CD4-positive, alpha-beta memory T cell (primary cell): ENCODE results near the gene SERPINE1. TPM values are rescaled to one million over a fixed set of nuclear protein-coding genes. Genes with fewer than 3 reads are reported as not detected.

Experiments used
- CTCF ChIA-PET: fragments of 350-600 bp; sonication (Branson Sonifier 250); formaldehyde crosslinking; loops from one replicate; lab custom pipeline; 2021; ENCODE audit warnings: inconsistent platforms; ENCODE audit not compliant: partially characterized antibody; lab: Charles Lee
- POLR2A ChIA-PET: fragments of 350-600 bp; sonication (Branson Sonifier 250); formaldehyde crosslinking; loops from one replicate; lab custom pipeline; 2021; ENCODE audit not compliant: partially characterized antibody; lab: Charles Lee
- DNase-seq, 5 donors: peaks; one replicate each; pipeline versions ENCODE4 v3.0.0 to v3.0.0-alpha.2; 2020 to 2022; ENCODE audit warnings: mixed read lengths in 1 of 5
- H3K27ac ChIP-seq: one replicate; pipeline ENCODE4 v1.7.0; 2013; ENCODE audit warnings: low read depth, low read length
- H3K27me3 ChIP-seq: 2 replicates; pipeline ENCODE4 v1.7.0; 2013; ENCODE audit warnings: mild to moderate bottlenecking, low read length, moderate library complexity; ENCODE audit not compliant: insufficient read depth
- H3K36me3 ChIP-seq: 2 replicates; pipeline ENCODE4 v1.7.0; 2013; ENCODE audit warnings: mild to moderate bottlenecking, low read length, moderate library complexity; ENCODE audit not compliant: insufficient read depth
- H3K4me1 ChIP-seq: 2 replicates; pipeline ENCODE4 v1.7.0; 2013; ENCODE audit warnings: mild to moderate bottlenecking, low read length, moderate library complexity; ENCODE audit not compliant: insufficient read depth
- H3K4me3 ChIP-seq, 2 donors: one replicate each; pipeline ENCODE4 v1.7.0; 2013; ENCODE audit warnings: low read length in 2 of 2, mild to moderate bottlenecking in 1 of 2
- H3K9me3 ChIP-seq, 2 donors: one replicate each; pipeline ENCODE4 v1.7.0; 2013; ENCODE audit warnings: low read length in 2 of 2, control low read depth in 1 of 2; ENCODE audit not compliant: control insufficient read depth in 1 of 2
- H3K27ac Mint-ChIP-seq, 7 donors: one replicate each; pipeline ENCODE4 v1.8.0; 2020 to 2021; ENCODE audit warnings: mixed read lengths in 7 of 7, mild to moderate bottlenecking in 6 of 7, inconsistent platforms in 3 of 7, moderate library complexity in 3 of 7
- H3K27me3 Mint-ChIP-seq, 2 donors: one replicate each; pipeline ENCODE4 v1.8.0; 2020 to 2021; ENCODE audit warnings: mixed read lengths in 2 of 2
- H3K36me3 Mint-ChIP-seq, 2 donors: one replicate each; pipeline ENCODE4 v1.8.0; 2020 to 2021; ENCODE audit warnings: mixed read lengths in 2 of 2, inconsistent platforms in 1 of 2, mild to moderate bottlenecking in 1 of 2
- H3K4me1 Mint-ChIP-seq, 4 donors: one replicate each; pipeline ENCODE4 v1.8.0; 2020 to 2021; ENCODE audit warnings: mixed read lengths in 4 of 4, mild to moderate bottlenecking in 1 of 4
- H3K4me3 Mint-ChIP-seq, 8 donors: one replicate each; pipeline ENCODE4 v1.8.0; 2020 to 2021; ENCODE audit warnings: mixed read lengths in 8 of 8, mild to moderate bottlenecking in 7 of 8, moderate library complexity in 6 of 8, inconsistent platforms in 3 of 8
- H3K9me3 Mint-ChIP-seq, 8 donors: one replicate each; pipeline ENCODE4 v1.8.0; 2020 to 2021; ENCODE audit warnings: mixed read lengths in 8 of 8, mild to moderate bottlenecking in 5 of 8, inconsistent platforms in 3 of 8, moderate library complexity in 1 of 8
- intact Hi-C: fragments of 100-400 bp; cut with micrococcal nuclease; formaldehyde crosslinking; loops from one replicate; pipeline ENCODE4 v1.15.1; 2023
- microRNA-seq: library from miRNA; unstranded; fragments of <30 nt; microRNA quantifications from one replicate; pipeline ENCODE4 v1.2.0, GENCODE V29; 2021; ENCODE audit warnings: borderline replicate concordance, borderline number of aligned reads, borderline microRNAs expressed, mixed read lengths
- polyA plus RNA-seq, 2 donors: library from polyadenylated mRNA; unstranded; fragments of 300-500 nt; fragmentation: Illumina TruSeq; gene quantifications; one replicate each; pipeline ENCODE4 v1.2.3, GENCODE V29; 2021
- total RNA-seq, 2 experiments: library from RNA; stranded (reverse); gene quantifications; one replicate each; pipeline ENCODE4 v1.2.3, GENCODE V29; 2021

The SERPINE1 gene
- total and polyA plus RNA-seq, 4 experiments from 2014 or later, result 0.11 to 0.20 TPM; not detected in 2

DNA sequence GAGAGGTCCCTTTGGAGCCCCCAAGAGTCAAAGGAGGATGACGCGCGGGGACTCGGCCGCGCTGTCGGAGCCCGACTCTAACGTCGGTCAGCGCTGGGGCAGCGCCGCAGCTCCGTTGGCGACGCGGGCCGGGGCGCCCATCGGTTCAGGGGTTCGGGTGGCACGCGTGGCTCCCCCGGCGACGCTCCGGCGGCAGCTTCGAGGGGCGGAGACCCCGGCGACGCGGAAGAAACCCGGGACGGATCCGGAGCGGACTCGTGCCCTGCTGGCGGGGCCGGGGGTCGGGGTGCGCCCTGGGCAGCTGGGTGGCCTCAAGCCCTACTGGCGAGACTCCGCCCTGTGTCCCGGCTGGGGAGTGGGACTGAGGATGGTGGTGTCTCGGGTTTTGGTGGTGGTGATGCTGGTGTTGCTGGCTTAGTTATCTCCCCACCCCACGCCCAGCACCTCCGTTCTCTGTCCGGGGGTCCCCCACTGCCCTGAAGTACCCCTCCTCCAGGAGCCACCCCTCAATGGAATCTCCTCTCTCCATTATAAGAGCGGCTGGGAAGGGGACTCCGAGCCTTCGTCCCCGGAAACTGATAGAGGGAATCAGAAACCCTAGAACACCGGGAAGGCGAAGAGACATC is 53.3 kb downstream of the SERPINE1 start, which contains the start of gene NAT16:
Gene NAT16 (minus strand): TSS at position 164 of the 626 bp plus-strand sequence. CDS start 5,486 bp downstream, outside the sequence.
- no peak for DNase-seq
- Histone ChIP-seq H3K27me3 (peaks cover 21% of the 10 kb centered on the region), H3K27ac (no peak within 1 kb of the TSS), H3K9me3 (no peaks in the 10 kb centered on the region), H3K4me1 (no peaks in the 10 kb centered on the region), H3K36me3 (no peaks in the 10 kb centered on the region), H3K4me3 (no peak within 1 kb of the TSS)
- H3K27me3 Mint-ChIP-seq, result peaks cover 49 to 62% of the 10 kb centered on the region in 2 donors
- peak within 1 kb of the TSS in 6 of 8 donors; percentile 51 to 82 (median 64) for H3K4me3 Mint-ChIP-seq
- CTCF ChIA-PET, result interaction anchor here (0.8 to 0.9 kb wide), 2 partner anchors 13 kb away, joined by 3 to 4 read pairs; no protein-coding TSS in a partner anchor
- H3K9me3 Mint-ChIP-seq, result peaks cover 0 to 2% (median 0%) of the 10 kb centered on the region in 8 donors
- POLR2A ChIA-PET, result no interaction called here
- intact Hi-C loops, result no loop called here
- H3K36me3 Mint-ChIP-seq, result no peaks in the 10 kb centered on the region
- H3K4me1 Mint-ChIP-seq, result peaks cover 3 to 17% (median 5%) of the 10 kb centered on the region in 4 donors
- peak within 1 kb of the TSS in 2 of 7 donors; percentile 17 to 72 for H3K27ac Mint-ChIP-seq

DNA sequence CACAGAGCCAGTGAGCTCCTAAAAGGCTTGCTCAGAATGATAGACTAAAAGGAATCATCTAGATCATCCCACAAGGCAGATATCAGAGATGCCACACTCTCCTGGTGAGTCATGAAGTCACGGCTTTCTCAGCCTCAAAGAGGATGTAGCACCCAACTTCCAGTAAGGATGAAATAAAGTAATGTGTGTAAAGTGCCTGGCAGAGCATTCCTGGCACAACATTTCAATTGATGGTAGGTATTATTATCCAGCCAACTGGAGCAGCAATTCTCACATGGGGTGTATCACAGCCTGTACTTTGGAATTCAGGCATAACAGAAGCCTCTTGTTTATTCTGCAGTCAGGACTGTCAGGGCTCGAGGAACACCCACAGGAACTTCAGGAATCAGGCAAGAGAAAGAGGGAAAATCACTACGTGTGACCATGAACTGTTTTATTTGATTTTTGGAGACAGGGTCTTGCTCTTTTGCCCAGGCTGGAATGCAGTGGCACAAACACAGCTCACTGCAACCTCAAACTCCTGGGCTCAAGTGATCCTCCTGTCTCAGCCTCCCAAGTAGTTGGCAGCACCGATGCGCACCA is 58.4 kb downstream of the SERPINE1 start:
- no peak overlapping the region for H3K27ac ChIP-seq
- Mint-ChIP-seq H3K27me3 (peaks cover 25 to 33% of the 10 kb centered on the region in 2 donors), H3K36me3 (no peaks in the 10 kb centered on the region), H3K9me3 (peaks cover 0 to 2% (median 0%) of the 10 kb centered on the region in 8 donors), H3K4me3 (no peak overlapping the region), H3K4me1 (peaks cover 0 to 11% (median 4%) of the 10 kb centered on the region in 4 donors), H3K27ac (no peak overlapping the region)
- H3K9me3 ChIP-seq, result no peaks in the 10 kb centered on the region
- peaks cover 4% of the 10 kb centered on the region for H3K27me3 ChIP-seq
- H3K4me1 ChIP-seq, result no peaks in the 10 kb centered on the region
- intact Hi-C loops, result no loop called here
- no peak overlapping the region for H3K4me3 ChIP-seq
- POLR2A ChIA-PET, result no interaction called here
- no peak for DNase-seq
- no peaks in the 10 kb centered on the region for H3K36me3 ChIP-seq
- CTCF ChIA-PET, result interaction anchor here (1.2 to 1.9 kb wide), 3 partner anchors 9 to 51 kb away, joined by 3 to 7 read pairs (median 4); no protein-coding TSS in a partner anchor

DNA sequence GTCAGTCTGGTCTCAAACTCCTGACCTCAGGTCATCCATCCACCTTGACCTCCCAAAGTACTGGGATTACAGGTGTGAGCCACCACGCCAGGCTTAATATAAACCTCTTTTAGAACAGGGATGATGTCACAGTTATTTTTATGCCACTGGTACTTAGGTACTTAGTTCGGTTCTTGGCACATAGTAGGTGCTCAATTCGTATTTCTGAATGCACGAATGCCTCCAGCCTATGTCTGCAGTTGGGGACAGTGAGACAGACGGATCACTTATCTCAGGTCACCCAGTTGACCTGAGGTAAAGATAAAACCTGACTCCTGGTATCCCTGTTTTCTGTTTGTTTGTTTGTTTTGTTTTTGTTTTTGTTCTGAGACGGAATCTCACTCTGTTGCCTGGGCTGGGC is 59.3 kb downstream of the SERPINE1 start:
- Mint-ChIP-seq H3K27ac (no peak overlapping the region), H3K4me3 (no peak overlapping the region), H3K4me1 (peaks cover 0 to 5% (median under 1%) of the 10 kb centered on the region in 4 donors), H3K9me3 (peaks cover 0 to 2% (median 0%) of the 10 kb centered on the region in 8 donors), H3K36me3 (no peaks in the 10 kb centered on the region), H3K27me3 (peaks cover 19 to 25% of the 10 kb centered on the region in 2 donors)
- ChIA-PET CTCF (interaction anchor here (1.3 kb wide), 1 partner anchor 16 kb away, joined by 3 read pairs; no protein-coding TSS in a partner anchor), POLR2A (no interaction called here)
- no peak overlapping the region for H3K4me3 ChIP-seq
- H3K9me3 ChIP-seq, result no peaks in the 10 kb centered on the region
- DNase-seq, result no peak
- H3K4me1 ChIP-seq, result no peaks in the 10 kb centered on the region
- no peaks in the 10 kb centered on the region for H3K27me3 ChIP-seq
- no peak overlapping the region for H3K27ac ChIP-seq
- H3K36me3 ChIP-seq, result no peaks in the 10 kb centered on the region
- intact Hi-C loops, result no loop called here

DNA sequence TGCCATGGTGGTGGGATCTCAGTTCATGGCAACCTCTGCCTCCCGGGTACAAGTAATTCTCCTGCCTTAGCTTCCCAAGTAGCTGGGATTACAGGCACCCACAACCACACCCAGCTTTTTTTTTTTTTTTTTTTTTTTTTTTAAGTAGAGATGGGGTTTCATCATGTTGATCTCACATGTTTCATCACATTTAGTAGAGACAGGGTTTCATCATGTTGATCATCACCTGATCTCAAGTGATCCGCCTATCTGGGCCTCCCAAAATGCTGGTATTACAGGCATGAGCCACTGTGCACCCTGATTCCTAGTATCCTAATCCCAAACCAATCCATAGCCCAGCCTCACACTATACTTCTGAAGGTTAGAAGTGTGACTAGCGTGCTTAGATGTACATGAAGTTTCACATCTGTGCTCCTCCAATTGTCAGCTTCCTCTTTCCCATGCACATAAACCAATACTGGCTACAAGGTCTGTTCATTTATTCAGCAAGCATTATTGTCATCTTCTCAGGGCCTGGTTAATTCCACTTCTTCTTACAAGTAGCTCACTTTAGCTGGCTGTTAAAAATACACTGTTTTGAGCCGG is 60.0 kb downstream of the SERPINE1 start:
- Histone ChIP-seq H3K36me3 (no peaks in the 10 kb centered on the region), H3K27ac (no peak overlapping the region), H3K27me3 (no peaks in the 10 kb centered on the region), H3K4me1 (no peaks in the 10 kb centered on the region), H3K9me3 (no peaks in the 10 kb centered on the region), H3K4me3 (no peak overlapping the region)
- H3K27me3 Mint-ChIP-seq, result peaks cover 17 to 24% of the 10 kb centered on the region in 2 donors
- CTCF ChIA-PET, result interaction anchor here (1.3 kb wide), 1 partner anchor 16 kb away, joined by 3 read pairs; no protein-coding TSS in a partner anchor
- H3K4me3 Mint-ChIP-seq, result no peak overlapping the region
- DNase-seq, result no peak
- intact Hi-C loops, result no loop called here
- no peaks in the 10 kb centered on the region for H3K36me3 Mint-ChIP-seq
- peaks cover 0 to 2% (median 0%) of the 10 kb centered on the region in 8 donors for H3K9me3 Mint-ChIP-seq
- no peak overlapping the region for H3K27ac Mint-ChIP-seq
- H3K4me1 Mint-ChIP-seq, result peaks cover 0 to 4% (median under 1%) of the 10 kb centered on the region in 4 donors
- POLR2A ChIA-PET, result no interaction called here

Small RNA genes lying within 50 kb of the gene (microRNA-seq; reads per million reads assigned to microRNA genes)
- not detected for gene MIR4653

Other genes with a start within 250 kb of the SERPINE1 start
- 10 to 100 TPM; 10.1 to 11.0 TPM for gene UFSP1, start 237.4 kb upstream of the SERPINE1 start, total RNA-seq
- 1 to 10 TPM in 1 of 2 donors, under 1 TPM in 1; 0.34 to 2.6 TPM for gene UFSP1, start 237.4 kb upstream of the SERPINE1 start, polyA plus RNA-seq
- gene ACHE, start 231.2 kb upstream of the SERPINE1 start, total RNA-seq, result not detected
- not detected for gene ACHE, start 231.2 kb upstream of the SERPINE1 start, polyA plus RNA-seq
- gene MUC3A, start 177.6 kb upstream of the SERPINE1 start, total RNA-seq, result not detected
- not detected for gene MUC3A, start 177.6 kb upstream of the SERPINE1 start, polyA plus RNA-seq
- gene MUC12, start 157.5 kb upstream of the SERPINE1 start, total RNA-seq, result not detected
- under 1 TPM in 1 of 2 donors, not detected in 1; 0.45 TPM for gene MUC12, start 157.5 kb upstream of the SERPINE1 start, polyA plus RNA-seq
- gene MUC17, start 107.0 kb upstream of the SERPINE1 start, total RNA-seq, result not detected
- not detected for gene MUC17, start 107.0 kb upstream of the SERPINE1 start, polyA plus RNA-seq
- gene TRIM56, start 41.6 kb upstream of the SERPINE1 start, total RNA-seq, result 10 to 100 TPM; 79.4 to 81.1 TPM
- gene TRIM56, start 41.6 kb upstream of the SERPINE1 start, polyA plus RNA-seq, result 10 to 100 TPM in 1 of 2 donors, 1 to 10 TPM in 1; 2.8 to 16.3 TPM
- 10 to 100 TPM in 1 of 2 experiments, 1 to 10 TPM in 1; 8.8 to 10.8 TPM for gene AP1S1, start 27.4 kb downstream of the SERPINE1 start, total RNA-seq
- gene AP1S1, start 27.4 kb downstream of the SERPINE1 start, polyA plus RNA-seq, result 1 to 10 TPM; 4.2 to 8.2 TPM
- gene VGF, start 38.5 kb downstream of the SERPINE1 start, total RNA-seq, result not detected
- not detected for gene VGF, start 38.5 kb downstream of the SERPINE1 start, polyA plus RNA-seq
- gene NAT16, start 53.2 kb downstream of the SERPINE1 start, total RNA-seq, result not detected
- not detected for gene NAT16, start 53.2 kb downstream of the SERPINE1 start, polyA plus RNA-seq
- not detected for gene MOGAT3, start 73.9 kb downstream of the SERPINE1 start, total RNA-seq
- not detected for gene MOGAT3, start 73.9 kb downstream of the SERPINE1 start, polyA plus RNA-seq
- 10 to 100 TPM; 64.0 to 72.4 TPM for gene PLOD3, start 90.5 kb downstream of the SERPINE1 start, total RNA-seq
- 10 to 100 TPM; 24.6 to 30.4 TPM for gene PLOD3, start 90.5 kb downstream of the SERPINE1 start, polyA plus RNA-seq
- gene ZNHIT1, start 91.1 kb downstream of the SERPINE1 start, total RNA-seq, result 10 to 100 TPM; 44.6 to 46.0 TPM
- 10 to 100 TPM; 61.0 to 83.5 TPM for gene ZNHIT1, start 91.1 kb downstream of the SERPINE1 start, polyA plus RNA-seq
- gene CLDN15, start 110.7 kb downstream of the SERPINE1 start, total RNA-seq, result 10 to 100 TPM; 47.1 to 50.4 TPM
- under 1 TPM; 0.36 to 0.99 TPM for gene CLDN15, start 110.7 kb downstream of the SERPINE1 start, polyA plus RNA-seq
- gene FIS1, start 118.0 kb downstream of the SERPINE1 start, total RNA-seq, result 100 to 1,000 TPM; 100 to 104 TPM
- gene FIS1, start 118.0 kb downstream of the SERPINE1 start, polyA plus RNA-seq, result 100 to 1,000 TPM; 186 to 198 TPM
- gene IFT22, start 194.7 kb downstream of the SERPINE1 start, total RNA-seq, result 1 to 10 TPM; 2.6 TPM
- 1 to 10 TPM; 6.3 to 6.7 TPM for gene IFT22, start 194.7 kb downstream of the SERPINE1 start, polyA plus RNA-seq
- gene COL26A1, start 235.8 kb downstream of the SERPINE1 start, total RNA-seq, result not detected
- not detected for gene COL26A1, start 235.8 kb downstream of the SERPINE1 start, polyA plus RNA-seq